LNCAP (cell line): ENCODE results near the gene TPX2.

Experiments used
- TF ChIP-seq, protein P1 (sequence below): fragments of 450-650 bp; IDR thresholded peaks from 2 replicates; pipeline ENCODE4 v1.5.1; 2017; ENCODE audit warnings: mild to moderate bottlenecking

The TPX2 gene

DNA sequence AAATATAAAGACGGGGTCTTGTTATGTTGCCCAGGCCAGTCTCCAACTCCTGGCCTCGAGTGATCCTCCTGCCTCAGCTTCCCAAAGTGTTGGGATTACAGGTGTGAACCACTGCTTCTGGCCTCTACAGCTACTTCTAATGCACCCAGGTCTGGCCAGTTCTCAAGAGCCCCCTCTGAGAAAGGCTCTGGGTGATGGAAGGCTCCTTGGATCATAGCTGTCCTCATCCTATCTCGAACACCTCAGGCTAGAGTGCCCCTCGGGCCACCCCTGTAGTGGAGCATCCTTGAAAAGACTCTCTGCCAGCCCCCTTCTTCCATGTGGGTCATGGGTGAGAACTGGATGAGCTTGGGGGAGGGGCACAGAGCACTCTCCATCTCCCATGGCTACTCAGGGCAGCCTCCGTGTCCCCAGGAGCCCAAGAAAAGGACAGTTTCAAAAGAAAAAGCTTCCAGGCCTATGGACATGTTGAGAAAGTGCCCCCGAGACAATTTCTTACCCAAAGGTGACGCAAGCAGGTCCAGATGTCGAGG is 79.4 kb downstream of the TPX2 start:
- TF ChIP-seq, protein P1, sequence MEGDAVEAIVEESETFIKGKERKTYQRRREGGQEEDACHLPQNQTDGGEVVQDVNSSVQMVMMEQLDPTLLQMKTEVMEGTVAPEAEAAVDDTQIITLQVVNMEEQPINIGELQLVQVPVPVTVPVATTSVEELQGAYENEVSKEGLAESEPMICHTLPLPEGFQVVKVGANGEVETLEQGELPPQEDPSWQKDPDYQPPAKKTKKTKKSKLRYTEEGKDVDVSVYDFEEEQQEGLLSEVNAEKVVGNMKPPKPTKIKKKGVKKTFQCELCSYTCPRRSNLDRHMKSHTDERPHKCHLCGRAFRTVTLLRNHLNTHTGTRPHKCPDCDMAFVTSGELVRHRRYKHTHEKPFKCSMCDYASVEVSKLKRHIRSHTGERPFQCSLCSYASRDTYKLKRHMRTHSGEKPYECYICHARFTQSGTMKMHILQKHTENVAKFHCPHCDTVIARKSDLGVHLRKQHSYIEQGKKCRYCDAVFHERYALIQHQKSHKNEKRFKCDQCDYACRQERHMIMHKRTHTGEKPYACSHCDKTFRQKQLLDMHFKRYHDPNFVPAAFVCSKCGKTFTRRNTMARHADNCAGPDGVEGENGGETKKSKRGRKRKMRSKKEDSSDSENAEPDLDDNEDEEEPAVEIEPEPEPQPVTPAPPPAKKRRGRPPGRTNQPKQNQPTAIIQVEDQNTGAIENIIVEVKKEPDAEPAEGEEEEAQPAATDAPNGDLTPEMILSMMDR, result no peak

GRCh38 chr20:31819083-31819784 is 80.1 kb downstream of the TPX2 start, which contains the start of gene MYLK2:
MYLK2 (plus strand) TSS chr20:31819356; CDS start chr20:31819581, 225 bp downstream.
- TF ChIP-seq, protein P1, result no peak

DNA sequence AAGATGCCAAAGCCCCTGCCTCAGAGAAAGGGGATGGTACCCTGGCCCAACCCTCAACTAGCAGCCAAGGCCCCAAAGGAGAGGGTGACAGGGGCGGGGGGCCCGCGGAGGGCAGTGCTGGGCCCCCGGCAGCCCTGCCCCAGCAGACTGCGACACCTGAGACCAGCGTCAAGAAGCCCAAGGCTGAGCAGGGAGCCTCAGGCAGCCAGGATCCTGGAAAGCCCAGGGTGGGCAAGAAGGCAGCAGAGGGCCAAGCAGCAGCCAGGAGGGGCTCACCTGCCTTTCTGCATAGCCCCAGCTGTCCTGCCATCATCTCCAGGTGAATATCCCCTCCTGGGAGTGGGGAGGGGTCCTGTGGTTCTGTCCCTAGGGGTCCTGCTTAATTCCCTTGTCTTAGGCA is 81.1 kb downstream of the TPX2 start:
- TF ChIP-seq, protein P1, result no peak

DNA sequence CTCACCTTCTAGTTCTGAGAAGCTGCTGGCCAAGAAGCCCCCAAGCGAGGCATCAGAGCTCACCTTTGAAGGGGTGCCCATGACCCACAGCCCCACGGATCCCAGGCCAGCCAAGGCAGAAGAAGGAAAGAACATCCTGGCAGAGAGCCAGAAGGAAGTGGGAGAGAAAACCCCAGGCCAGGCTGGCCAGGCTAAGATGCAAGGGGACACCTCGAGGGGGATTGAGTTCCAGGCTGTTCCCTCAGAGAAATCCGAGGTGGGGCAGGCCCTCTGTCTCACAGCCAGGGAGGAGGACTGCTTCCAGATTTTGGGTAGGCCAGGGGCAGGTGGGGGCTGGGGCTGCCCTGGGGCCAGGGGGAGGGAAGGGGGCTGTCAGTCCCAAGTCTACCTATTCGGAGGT is 82.3 kb downstream of the TPX2 start:
- TF ChIP-seq, protein P1, result no peak

DNA sequence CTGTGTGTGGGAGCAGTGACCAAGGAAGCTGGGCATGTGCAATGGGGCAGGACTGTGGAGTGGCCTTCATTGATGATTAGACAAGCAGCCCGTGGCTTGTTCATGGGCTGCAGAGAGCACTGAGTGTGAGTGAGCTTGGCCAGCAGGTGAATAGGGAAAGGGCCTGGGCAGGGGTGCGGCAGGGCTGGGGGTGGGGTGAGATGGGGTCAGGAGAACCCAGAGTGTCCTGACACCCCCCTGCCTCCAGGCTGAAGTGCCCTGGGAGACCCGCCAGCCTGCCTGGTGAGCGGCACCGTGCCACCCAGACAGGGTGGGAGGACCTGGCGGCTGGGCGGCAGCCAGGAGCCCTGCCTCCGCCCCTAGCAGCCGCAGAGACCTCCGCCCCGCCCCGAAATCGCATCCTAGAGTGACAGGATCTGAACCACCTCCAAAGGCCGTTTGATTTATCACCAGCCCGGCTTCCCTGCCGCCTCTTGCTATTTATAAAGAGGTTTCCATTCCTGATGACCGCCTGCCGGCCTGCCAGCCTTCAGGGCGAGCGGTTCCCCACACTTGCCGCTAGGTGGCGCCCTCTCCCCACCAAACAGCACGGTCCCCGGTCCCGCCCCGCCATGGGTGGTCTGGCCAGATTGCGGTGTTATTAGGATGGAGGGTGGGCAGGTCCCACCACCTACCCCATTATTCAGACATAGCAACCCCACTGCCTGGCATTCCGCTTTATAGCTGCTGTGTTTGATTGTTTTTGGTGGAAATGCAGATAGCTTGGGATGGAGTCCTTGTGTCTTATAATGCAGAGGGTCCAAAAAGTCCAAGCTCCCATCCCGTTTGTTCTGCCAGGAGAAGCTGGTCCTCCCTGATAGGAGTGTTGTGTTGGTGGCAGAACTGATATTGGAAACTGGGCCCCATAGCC is 83.6 kb downstream of the TPX2 start:
- TF ChIP-seq, protein P1, result peak; percentile 98

DNA sequence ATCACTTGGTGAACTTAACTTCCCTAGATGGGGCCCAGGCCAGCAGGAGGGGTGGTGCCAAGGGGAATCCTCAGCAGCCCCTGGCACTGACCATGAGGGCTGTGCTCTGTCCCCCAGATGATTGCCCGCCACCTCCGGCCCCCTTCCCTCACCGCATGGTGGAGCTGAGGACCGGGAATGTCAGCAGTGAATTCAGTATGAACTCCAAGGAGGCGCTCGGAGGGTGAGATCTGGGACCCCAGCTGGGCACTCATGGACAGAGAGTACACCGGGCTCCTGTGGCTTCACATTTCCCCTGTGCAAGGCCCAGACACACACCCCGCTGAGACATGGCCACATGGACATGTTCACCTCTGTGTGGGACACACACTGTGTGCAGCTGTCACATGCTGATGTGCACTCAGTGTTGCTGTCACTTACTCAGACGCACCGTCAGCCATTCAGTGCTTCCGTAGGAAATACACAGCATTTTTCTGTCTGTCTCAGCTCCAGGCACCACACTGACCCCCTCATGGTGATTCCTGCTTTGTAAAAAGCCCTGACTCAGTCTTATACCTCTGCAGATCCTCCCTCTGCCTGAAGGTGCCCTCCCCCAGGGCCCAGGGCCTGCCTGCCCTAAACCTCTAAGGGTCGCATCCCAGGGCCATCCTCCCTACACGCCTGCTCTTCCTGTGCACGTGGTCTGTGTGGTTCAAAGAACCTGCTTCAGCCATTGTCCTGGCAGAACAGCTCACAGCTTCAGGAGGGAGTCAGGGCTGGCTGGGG is 84.5 kb downstream of the TPX2 start:
- TF ChIP-seq, protein P1, result no peak

GRCh38 chr20:31824125-31824485 is 85.0 kb downstream of the TPX2 start:
- TF ChIP-seq, protein P1, result no peak
